HG03442 (cell line): ENCODE data around the gene TBC1D25.

ENCODE experiments used
- ATAC-seq: cut with Tn5 transposase; IDR thresholded peaks from one replicate; pipeline ENCODE4 v1.9.1; 2021; ENCODE audit warnings: mild to moderate bottlenecking, moderate library complexity; ENCODE audit not compliant: unreplicated experiment

The TBC1D25 gene, protein sequence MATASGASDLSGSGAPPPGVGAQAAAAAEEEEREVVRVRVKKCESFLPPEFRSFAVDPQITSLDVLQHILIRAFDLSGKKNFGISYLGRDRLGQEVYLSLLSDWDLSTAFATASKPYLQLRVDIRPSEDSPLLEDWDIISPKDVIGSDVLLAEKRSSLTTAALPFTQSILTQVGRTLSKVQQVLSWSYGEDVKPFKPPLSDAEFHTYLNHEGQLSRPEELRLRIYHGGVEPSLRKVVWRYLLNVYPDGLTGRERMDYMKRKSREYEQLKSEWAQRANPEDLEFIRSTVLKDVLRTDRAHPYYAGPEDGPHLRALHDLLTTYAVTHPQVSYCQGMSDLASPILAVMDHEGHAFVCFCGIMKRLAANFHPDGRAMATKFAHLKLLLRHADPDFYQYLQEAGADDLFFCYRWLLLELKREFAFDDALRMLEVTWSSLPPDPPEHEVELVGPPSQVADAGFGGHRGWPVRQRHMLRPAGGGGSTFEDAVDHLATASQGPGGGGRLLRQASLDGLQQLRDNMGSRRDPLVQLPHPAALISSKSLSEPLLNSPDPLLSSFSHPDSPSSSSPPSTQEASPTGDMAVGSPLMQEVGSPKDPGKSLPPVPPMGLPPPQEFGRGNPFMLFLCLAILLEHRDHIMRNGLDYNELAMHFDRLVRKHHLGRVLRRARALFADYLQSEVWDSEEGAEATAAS

DNA sequence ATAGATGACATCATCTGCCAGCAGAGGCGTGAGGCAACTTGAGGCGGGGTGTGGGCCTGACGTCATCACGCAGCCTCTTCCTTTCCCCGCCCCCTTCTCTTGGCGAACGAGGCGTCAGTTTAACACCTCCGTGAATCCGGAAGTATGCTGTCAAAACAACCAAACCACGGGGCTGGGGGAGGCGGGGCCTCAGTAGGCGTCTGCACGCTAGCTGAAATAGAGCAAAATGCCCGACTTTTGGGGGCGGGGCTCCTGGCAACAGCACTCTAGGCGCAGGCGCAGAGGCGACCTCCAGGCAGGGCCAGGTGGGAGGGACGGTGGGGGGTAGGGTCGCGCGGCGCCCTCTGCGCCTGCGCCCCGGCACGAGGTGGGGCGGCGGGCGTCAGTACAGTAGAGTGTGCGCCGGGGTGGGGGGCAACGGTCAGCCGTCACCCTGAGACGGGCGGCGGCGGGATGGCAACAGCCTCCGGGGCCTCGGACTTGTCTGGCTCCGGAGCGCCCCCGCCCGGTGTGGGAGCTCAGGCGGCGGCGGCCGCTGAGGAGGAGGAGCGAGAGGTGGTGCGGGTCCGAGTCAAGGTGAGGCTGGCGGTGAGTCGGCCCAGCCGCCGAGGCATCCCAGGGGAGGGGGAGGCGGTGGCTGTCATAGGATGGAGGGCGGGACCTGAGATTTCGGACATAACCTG is at the start of gene TBC1D25:
TSS of gene TBC1D25 (plus strand) at position 370 of the 683 bp plus-strand sequence. CDS start at position 454, 84 bp downstream.
- ATAC-seq, result peak; percentile 75

DNA sequence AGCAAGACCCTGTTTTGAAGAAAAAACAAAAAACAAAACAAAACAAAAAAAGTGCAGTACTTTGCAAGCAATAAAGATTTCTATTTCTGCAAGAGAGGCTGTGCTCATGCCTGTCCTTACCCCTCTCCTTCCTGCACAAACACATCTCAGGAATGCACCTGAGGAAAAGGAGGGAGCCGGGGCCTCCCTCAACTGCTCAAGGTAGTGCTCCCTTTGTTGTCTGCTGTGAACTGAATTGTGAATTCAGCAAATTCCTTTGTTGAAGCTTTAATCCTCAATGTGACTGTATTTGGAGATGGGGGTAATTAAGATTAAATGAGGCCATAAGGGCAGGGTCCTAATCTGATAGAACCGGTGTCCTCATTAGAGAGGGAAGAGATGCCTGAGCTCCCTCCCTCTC is 49.6 kb upstream of the TBC1D25 start:
- no peak for ATAC-seq

DNA sequence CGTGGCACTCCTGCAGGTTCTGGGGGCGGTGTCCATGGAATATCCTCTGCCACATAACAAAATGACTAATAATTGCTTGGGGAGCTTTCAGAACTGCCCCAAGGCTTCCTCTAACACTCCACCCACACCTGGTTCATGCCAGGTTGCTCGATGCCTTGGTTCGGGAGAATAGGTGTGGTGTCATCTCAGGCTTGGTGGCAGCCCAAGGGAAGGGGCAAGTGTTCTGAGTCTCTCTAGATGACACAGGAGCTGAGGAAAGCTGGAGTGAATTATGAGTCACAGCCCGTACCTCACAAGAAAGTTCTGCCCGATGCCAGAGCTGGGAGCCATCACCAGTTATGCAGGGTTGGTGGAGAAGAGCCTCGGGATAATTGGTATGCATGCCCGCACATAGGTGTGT is 48.9 kb upstream of the TBC1D25 start:
- no peak for ATAC-seq

DNA sequence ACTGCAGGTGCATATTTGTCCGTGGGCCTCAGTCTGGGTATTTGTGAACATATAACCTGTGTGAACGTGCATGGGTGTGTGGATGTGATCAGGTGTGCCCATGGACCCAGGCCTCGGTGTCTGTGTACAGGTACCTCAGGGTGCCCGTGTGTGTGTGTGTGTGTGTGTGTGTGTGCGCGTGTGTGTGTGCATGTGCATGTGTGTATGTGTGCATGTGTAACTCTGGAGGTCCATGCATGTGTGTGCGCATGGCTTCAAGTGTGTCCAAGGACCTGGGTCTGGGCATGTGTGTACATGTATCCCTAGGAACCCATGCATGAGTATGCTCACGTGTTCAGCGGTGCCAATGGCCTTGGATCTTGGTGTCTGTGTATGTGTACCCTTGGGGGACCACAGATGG is 47.7 kb upstream of the TBC1D25 start:
- no peak for ATAC-seq

DNA sequence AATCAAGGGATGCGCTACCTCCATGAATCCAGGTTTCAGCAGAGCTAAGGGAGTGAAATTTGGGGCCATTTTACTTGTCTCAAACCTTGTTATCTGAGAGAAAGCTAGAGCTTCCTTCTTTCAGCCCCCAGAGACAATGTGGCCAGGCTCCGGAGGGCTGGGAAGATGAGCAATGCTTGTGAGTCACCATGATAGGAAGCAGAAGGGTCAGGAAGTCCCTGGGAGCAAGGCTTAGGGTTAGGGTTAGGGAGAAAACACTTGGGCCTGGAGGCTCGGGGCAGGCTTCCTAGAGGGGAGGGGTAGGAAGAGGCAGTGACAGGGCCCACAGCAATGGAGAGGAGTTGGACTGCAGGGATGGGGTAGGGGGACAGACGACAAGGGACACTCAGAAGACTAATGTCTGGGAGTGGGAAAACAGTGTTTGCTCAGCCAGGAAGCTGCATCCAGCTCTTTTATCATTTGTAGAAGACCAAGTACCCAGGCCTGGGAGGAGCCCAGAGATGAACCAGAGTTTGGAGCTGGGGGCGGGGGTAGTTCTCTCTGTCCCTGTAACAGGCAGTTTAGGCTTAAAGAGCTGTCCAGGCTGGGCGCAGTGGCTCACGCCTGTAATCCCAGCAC is 47.1 kb upstream of the TBC1D25 start:
- ATAC-seq, result no peak

DNA sequence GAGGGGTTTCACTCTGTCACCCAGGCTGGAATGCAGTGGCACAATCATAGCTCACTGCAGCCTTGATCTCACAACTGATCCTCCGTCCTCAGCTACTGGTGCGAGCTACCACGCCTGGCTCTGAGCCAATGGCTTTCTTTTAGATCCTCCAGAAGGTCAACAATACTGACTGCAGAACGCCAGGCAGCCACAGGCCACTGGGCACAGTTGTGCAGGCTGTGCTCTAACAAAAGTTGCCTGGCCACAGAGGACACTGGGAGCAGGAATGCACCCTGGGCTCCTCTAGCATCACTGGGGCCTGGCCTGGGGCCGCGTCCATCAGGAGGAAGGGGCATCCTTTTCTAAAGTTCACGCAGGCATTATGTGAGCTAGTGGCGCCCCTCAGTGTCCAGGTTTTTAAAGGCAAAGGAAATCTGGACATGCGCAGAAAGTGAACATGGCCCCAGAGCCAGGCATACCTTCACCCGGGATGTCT is 45.6 kb upstream of the TBC1D25 start:
- ATAC-seq, result no peak

DNA sequence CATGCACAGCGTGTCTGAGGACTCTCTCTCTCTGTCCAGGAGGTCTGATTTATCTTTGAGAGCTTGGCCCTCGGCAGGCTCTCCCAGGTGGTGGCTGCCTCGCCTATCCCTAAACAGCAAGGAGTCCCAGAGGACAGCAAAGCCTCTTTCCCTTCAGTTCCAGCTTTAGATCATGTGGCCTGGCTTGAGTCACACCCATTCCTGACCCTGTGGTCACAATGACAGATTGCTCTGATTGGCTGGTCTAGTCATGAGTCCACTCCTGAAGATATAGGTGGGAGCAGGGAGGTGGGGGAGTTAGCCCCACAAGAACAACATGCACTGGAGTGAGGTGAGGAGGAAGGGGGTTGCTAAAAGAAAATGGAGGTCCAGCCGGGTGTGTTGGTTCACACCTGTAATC is 42.9 kb upstream of the TBC1D25 start:
- no peak for ATAC-seq

DNA sequence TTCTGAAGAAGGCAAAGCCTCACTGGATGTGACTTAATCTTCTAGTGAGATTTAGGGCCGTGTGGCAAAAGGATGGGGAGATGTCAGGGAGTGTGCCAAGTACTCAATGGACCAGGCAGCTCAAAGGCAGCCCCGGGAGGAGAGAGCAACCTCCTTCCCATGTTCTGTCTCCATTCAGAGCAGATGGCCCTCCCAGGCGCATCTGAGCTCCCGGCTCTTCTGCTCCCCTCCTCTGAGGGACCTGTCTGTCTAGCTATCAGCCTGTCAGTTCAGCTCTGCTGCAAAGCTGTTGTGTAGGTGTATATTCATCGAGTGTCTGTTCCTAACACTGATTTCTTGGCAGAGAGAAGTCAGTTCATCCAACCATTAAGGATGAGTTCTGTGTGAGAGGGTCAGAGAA is 41.6 kb upstream of the TBC1D25 start:
- no peak for ATAC-seq

DNA sequence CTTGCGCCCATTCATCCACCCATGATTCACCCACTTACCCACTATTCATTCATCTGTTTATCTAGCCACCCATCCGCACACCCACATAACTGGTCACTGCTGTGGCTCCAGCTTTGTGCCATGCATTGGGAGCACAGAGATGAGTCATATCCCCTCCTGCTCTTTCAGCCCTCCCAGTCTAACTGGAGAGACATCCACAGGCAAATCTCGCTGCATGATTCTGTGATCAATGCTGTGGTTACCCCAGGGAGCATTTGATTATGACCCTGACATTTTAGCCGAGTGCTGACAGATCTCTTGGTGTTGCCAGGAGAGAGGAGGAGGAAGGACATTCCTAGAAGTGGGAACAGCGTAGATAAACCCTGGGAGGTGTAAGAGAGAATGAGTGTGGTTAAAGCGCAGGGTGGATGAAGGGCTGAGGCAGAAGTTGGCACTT is 41.1 kb upstream of the TBC1D25 start:
- no peak for ATAC-seq

DNA sequence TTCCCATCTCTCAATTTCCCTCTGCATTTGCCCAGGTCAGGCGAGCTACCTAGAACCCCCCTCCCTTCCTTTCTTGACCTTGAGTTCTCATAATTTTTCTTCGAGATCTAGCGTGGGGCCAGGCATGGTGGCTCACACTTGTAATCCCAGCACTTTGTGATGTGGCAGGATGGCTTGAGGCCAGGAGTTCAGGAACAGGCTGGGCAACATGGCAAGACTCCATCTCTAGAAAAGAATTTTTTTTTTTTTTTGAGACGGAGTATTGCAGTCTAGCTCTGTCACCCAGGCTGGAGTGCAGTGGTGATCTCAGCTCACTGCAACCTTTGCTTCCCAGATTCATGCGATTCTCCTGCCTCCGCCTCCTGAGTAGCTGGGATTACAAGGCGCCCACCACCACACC is 35.3 kb upstream of the TBC1D25 start:
- ATAC-seq, result no peak

DNA sequence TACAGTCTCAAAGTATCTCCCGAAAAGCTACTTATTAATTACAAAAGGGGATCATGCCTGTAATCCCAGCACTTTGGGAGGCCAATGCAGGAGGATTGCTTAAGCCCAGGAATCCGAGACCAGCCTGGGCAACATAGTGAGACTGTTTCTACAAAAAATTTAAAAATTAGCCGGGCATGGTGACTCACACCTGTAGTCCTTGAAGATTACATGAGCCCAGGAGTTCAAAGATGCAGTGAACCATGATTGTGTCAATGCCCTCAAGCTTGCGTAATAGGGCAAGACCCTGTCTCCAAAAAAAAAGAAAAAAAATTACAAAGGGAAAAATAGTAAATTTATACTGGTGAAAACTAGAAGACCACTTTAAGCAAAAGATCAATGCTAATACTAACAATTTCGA is 34.0 kb upstream of the TBC1D25 start:
- ATAC-seq, result no peak

DNA sequence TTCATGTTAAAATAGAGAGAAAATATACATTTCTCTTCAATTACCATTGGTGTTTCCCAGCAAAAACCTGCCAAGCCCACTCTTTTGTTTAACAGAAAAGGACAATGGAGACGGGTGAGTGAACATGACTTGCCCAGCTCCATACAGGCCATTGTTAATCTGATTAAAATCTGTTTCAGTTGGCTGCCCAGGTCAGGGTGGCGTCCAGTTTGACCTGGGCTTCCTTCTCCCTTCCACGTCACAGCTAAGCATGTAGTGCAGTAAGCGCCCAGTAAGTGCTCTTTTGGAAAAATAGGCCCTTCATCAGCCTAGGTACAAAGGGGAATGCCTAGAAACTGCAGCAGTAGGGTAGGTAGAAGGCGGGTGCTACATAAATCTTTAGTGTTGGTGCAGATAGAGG is 32.3 kb upstream of the TBC1D25 start:
- no peak for ATAC-seq

DNA sequence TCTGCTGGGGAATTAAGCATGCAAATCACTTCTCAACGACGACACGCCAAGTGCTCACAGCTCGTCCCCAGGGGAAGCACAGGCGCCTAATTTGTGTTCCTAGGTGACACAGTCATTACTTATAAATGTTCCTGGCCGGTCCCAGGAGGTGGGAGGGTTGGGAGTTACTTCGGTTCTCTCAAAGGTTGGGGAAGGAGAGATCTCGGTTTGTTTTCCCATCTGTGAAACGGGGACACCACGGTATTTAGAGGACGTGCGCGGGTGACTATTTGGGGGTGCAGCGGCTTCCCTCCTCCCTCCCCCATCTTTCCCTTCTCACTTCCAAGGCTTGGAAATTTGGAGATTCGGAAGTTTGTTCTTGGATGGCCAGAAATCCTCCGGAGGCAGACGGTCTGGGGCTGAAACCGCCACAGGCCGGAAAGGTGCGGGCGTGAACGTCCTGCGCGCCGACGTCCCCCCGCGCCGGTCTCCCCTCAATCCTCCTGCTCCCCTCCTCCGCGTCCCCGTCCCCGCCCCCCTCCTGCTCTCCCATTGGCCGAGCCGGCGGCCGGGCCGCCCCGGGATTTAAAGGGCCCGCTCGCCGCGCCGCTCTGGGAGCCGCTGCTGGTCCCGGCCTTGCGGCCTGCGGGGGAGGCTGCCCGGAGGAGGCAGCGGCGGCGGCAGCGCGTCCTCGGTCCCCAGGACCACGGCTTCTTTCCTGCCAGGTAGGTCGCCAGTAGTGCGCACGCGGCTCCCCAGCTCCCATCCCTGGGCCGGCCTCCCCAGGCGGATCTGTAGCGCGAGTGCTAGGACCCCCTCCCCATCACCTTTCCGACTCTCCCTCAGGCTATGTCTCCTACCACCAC is 30.9 kb upstream of the TBC1D25 start, which contains the start of gene PORCN:
TSS of gene PORCN (plus strand) at position 593 of the 845 bp plus-strand sequence. CDS start 829 bp downstream, outside the sequence.
- ATAC-seq, result peak; percentile 83

DNA sequence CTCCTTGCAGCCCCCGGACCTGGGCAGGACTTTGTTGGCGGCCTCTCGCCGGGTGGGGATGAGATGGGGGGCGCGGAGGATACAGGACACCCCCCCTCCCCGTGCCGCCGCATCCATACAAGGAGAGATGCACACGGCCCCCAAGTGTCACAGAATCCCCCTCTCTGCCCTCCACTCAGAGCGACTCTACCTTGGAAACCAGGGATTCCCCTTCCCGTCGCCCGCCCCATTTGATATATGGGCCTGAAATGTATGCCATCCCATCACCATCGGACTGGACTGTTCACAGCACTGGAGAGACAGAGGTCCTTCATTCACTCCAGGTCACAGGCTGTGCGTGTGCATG is 30.3 kb upstream of the TBC1D25 start:
- no peak for ATAC-seq

DNA sequence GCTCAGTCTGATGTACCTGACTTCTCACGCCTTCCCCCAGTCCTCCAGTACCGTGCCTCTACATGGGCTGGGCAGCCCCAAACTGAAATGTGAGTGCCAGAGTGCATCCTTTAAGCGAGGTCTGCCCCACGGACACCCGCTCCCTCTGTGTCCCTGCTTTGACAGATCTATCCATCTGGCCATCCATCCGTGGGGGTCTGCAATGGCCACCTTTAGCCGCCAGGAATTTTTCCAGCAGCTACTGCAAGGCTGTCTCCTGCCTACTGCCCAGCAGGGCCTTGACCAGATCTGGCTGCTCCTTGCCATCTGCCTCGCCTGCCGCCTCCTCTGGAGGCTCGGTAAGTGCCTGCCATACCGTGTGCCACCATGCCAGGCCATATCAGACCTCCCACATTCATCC is 29.9 kb upstream of the TBC1D25 start:
- no peak for ATAC-seq

DNA sequence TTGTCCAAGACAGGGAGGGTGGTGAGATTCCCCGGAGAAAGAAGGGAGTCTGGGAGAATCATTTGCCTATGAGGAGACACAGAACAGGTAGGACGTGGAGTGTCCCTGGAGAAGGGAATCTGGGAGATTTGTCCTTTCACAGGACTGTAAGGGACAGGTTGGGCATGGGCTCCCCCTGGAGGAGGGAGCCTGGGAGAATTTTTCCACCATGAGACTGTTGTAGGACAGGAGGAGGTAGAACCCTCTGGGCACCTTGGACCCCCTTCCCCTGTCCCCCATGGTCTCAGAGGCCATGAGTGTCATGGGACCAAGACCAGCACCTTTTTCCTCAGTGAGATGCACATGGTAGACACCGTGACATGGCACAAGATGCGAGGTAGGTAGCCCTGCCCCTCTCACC is 28.0 kb upstream of the TBC1D25 start:
- no peak for ATAC-seq

DNA sequence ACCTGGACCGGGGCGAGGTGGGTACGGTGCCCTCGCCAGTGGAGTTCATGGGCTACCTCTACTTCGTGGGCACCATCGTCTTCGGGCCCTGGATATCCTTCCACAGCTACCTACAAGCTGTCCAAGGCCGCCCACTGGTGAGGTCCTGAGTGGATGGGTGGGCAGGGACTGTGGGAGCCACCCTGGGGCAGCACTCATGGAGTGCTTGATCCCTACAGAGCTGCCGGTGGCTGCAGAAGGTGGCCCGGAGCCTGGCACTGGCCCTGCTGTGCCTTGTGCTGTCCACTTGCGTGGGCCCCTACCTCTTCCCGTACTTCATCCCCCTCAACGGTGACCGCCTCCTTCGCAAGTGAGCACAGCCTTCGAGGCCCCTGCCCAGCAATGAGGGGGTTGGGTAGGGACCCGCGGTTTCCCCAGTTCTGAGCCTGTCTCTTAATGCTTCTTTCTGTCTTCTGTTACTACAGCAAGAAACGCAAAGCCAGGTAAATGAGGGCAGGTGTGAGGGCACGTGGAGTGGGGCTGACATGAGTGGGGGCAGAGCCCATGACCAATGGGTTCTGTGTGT is 27.1 kb upstream of the TBC1D25 start:
- no peak for ATAC-seq

DNA sequence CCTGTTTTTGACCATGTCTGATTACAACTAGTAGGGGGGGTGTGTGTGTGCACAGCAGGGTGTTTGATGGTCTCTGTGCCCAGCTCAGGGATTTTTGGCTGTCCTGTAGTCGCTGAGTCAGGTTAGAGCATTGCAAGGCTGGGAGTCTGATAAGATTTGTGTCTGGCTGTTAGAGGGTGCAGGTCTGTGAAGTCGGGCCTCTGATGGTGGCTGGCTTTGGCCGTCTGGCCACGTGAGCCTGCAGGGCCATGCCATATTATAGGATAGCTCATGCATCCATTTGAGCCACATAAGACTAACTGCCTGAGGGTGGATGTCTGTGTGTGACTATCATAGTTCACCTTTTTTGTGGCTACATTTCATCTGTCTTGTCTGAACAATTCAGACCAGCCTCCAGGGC is 25.8 kb upstream of the TBC1D25 start:
- no peak for ATAC-seq

DNA sequence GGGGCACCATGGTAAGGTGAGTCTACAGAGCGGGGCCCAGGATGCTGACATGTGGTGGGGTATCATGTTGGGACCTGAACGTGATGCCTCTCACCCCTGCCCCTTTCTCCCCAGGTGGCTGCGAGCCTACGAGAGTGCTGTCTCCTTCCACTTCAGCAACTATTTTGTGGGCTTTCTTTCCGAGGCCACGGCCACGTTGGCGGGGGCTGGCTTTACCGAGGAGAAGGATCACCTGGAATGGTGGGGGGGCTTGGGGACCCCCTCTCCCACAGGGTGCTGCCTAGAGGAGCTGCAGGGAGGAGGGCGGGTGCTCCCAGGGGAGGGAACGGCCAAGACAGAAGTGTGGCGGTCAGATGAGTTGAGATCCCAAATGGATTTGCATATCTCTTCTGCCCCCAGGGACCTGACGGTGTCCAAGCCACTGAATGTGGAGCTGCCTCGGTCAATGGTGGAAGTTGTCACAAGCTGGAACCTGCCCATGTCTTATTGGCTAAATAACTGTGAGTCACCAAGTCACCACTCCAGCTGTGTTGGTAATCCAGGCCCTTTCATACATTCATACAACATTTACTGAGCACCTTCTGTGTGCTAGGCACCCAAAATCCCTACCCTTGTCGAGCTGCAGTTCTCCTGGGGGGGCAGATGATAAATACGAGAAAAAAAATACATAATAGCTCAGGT is 25.2 kb upstream of the TBC1D25 start:
- ATAC-seq, result no peak
